ENCODE data around the gene AGMO.

GRCh38 chr7:15308821-15309220 lies 253.0 kb downstream of the AGMO start:
- no peak for TF ChIP-seq POLR2A (IDR thresholded peaks at IDR 0.05; ENCODE audit: low read depth)
- no peak for TF ChIP-seq CTCF (IDR thresholded peaks at IDR 0.05)
- no peak for TF ChIP-seq EP300 (IDR thresholded peaks at IDR 0.05)
- TF ChIP-seq POLR2AphosphoS5 (IDR thresholded peaks at IDR 0.05): no peak
